Kidney (tissue), 14 donors: ENCODE results near the gene COA3. TPM values are rescaled to one million over a fixed set of nuclear protein-coding genes. Genes with fewer than 3 reads are reported as not detected.
A peak's percentile ranks its signal among the peaks of the same experiment; 100 is the strongest.

Source experiments
- DNase-seq, 5 donors: peaks; one replicate each; pipeline ENCODE4 v3.0.0-alpha.2; 2013 to 2020
- FAIRE-seq: peaks from 2 replicates; lab custom pipeline; 2012; peaks lifted over from hg19 to GRCh38; lab: Jason Lieb, UNC
- H3K27ac ChIP-seq, 2 donors: one replicate each; pipeline ENCODE4 v1.7.0; 2013; ENCODE audit warnings: low read depth in 2 of 2, low read length in 2 of 2, inconsistent platforms in 1 of 2
- H3K27me3 ChIP-seq: one replicate; pipeline ENCODE4 v1.7.1; 2013; ENCODE audit warnings: low read length, inconsistent platforms; ENCODE audit not compliant: control insufficient read depth, insufficient read depth
- H3K36me3 ChIP-seq, 3 donors: one replicate each; pipeline versions ENCODE4 v1.7.0 to v1.7.1; 2013; ENCODE audit warnings: low read length in 3 of 3, control low read depth in 1 of 3, inconsistent platforms in 1 of 3; ENCODE audit not compliant: insufficient read depth in 3 of 3, control insufficient read depth in 2 of 3
- H3K4me1 ChIP-seq, 3 donors: one replicate each; pipeline versions ENCODE4 v1.7.0 to v1.7.1; 2013; ENCODE audit warnings: low read length in 3 of 3, inconsistent platforms in 1 of 3, low read depth in 1 of 3; ENCODE audit not compliant: control insufficient read depth in 2 of 3, insufficient read depth in 2 of 3
- H3K4me3 ChIP-seq, 3 donors: one replicate each; pipeline versions ENCODE4 v1.7.0 to v1.8.1; 2013; ENCODE audit warnings: low read length in 3 of 3, control low read depth in 1 of 3, inconsistent platforms in 1 of 3
- H3K9ac ChIP-seq, 3 donors: one replicate each; pipeline versions ENCODE4 v1.7.0 to v1.7.1; 2013; ENCODE audit warnings: low read length in 3 of 3, control low read depth in 1 of 3, inconsistent platforms in 1 of 3
- H3K9me3 ChIP-seq, 3 donors: one replicate each; pipeline versions ENCODE4 v1.7.0 to v1.7.1; 2013; ENCODE audit warnings: low read length in 3 of 3, control low read depth in 1 of 3, inconsistent platforms in 1 of 3; ENCODE audit not compliant: control insufficient read depth in 2 of 3, insufficient read depth in 1 of 3
- intact Hi-C: fragments of 100-400 bp; cut with DNase I; formaldehyde crosslinking; loops from one replicate; pipeline ENCODE4 v1.11.1; 2022
- polyA plus RNA-seq: library from polyadenylated mRNA; stranded (reverse); fragments of 350-450 nt; fragmentation: Illumina TruSeq; extraction: RNeasy Lipid Tissue Mini Kit (QIAGEN cat#74804); gene quantifications from one replicate; pipeline ENCODE4 v1.2.3, GENCODE V29; 2014; ENCODE audit warnings: low read depth, low replicate concordance; ENCODE audit not compliant: insufficient read depth
- total RNA-seq: library from RNA; stranded (reverse); fragmentation: NEBNext Ultra II Directional; extraction: Animal tissue kit (Norgen Biotek cat#: 25700); gene quantifications from one replicate; pipeline ENCODE4 v1.2.1, GENCODE V29; 2021
- TF ChIP-seq, protein P1 (sequence below): IDR thresholded peaks from 3 replicates; pipeline ENCODE4 v1.5.1; 2012; ENCODE audit warnings: mild to moderate bottlenecking, moderate library complexity, borderline replicate concordance; ENCODE audit not compliant: insufficient read depth; ENCODE audit errors: extremely low read depth
- donor health status: control.
- donor health status: control.
- donor health status: control.
- donor health status: control.
- donor health status: control.
- donor health status: DM: yes; HTN: yes; CAD: no.
- donor health status: Normal renal cell carcinoma (clear cell type).

Gene COA3
- total and polyA plus RNA-seq, 2 donors from 2014 or later = 144 to 656 TPM

DNA sequence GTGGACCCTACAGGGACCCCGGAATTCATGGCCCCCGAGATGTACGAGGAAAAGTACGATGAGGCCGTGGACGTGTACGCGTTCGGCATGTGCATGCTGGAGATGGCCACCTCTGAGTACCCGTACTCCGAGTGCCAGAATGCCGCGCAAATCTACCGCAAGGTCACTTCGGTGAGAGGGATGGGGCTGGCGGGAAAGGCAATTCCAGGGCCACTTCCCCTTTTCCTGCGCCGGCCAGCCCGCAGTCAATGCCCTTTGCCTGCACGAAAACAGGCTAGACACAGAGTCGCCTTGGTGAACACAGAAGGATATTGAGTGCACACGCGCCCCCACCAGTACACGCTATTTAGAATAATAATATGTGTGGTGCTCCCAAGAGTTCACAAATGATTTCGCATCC is 14.1 kb downstream of the COA3 start:
- Histone ChIP-seq H3K9ac (peak overlapping the region in 1 of 3 donors; percentile 58), H3K4me1 (peaks cover 0 to 10% (median 2%) of the 10 kb centered on the region in 3 donors), H3K4me3 (peak overlapping the region in 1 of 3 donors; percentile 79), H3K27me3 (peaks cover 44% of the 10 kb centered on the region), H3K9me3 (no peaks in the 10 kb centered on the region), H3K36me3 (peaks cover 0 to 8% (median 0%) of the 10 kb centered on the region in 3 donors), H3K27ac (peak overlapping the region in 1 of 2 donors; percentile 67)
- TF ChIP-seq, protein P1, sequence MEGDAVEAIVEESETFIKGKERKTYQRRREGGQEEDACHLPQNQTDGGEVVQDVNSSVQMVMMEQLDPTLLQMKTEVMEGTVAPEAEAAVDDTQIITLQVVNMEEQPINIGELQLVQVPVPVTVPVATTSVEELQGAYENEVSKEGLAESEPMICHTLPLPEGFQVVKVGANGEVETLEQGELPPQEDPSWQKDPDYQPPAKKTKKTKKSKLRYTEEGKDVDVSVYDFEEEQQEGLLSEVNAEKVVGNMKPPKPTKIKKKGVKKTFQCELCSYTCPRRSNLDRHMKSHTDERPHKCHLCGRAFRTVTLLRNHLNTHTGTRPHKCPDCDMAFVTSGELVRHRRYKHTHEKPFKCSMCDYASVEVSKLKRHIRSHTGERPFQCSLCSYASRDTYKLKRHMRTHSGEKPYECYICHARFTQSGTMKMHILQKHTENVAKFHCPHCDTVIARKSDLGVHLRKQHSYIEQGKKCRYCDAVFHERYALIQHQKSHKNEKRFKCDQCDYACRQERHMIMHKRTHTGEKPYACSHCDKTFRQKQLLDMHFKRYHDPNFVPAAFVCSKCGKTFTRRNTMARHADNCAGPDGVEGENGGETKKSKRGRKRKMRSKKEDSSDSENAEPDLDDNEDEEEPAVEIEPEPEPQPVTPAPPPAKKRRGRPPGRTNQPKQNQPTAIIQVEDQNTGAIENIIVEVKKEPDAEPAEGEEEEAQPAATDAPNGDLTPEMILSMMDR = no peak
- FAIRE-seq (no peak), DNase-seq (peak in 1 of 5 donors; percentile 67)
- intact Hi-C loops = no loop called here

DNA sequence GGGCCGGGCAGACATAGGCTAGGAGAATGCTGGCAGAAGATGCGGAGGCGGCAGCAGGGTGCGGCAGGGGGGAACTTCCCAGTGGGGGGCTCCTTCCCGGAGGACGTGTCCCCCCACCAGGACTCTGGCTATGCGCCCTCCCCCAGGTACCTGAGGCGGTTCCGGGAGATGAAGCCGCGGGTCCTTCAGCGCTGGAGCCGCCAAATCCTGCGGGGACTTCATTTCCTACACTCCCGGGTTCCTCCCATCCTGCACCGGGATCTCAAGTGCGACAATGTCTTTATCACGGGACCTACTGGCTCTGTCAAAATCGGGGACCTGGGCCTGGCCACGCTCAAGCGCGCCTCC is 14.7 kb downstream of the COA3 start:
- FAIRE-seq = no peak

DNA sequence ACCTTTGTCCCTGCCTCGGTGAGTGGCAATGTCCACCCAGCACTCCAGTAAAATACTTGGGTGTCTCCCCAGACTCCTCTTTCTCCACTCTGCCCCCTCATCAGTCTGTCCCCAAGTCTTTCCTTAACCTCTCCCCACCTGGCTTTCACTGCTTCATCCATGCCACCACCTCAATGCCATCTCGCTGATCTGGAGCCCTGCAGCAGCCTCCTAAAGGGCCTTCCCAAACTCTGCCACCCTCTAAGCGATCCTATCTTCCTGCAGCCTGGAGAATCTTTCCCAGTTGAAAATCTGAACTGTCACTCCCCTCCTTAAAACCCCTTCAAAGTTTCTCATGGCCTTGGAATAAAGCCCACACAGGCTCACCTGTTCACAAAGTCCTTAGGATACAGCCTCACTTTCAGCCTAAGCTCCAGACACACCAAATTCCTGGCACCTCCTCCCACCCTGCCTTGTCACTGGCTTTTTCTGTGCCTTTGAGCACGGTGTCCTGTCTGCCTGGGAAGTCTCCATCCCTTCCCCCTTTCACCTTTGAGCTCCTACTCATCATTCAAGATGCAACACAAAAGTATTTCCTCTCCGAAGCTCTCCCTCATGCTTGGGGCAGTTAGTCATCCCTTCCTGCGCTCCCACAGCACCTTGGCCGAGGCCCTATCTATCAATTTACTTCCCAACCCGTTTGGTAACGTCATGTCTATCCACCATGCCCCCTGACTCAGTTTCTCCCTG is 15.3 kb downstream of the COA3 start:
- H3K27me3 ChIP-seq = peaks cover 44% of the 10 kb centered on the region
- no peak for FAIRE-seq
- TF ChIP-seq, protein P1 = no peak

More for the DNA sequence above, 14.7 kb downstream of the COA3 start:
- intact Hi-C loops = no loop called here
- TF ChIP-seq, protein P1 = no peak
- Histone ChIP-seq H3K36me3 (peaks cover 0 to 13% (median 3%) of the 10 kb centered on the region in 3 donors), H3K4me1 (peaks cover 0 to 10% (median 2%) of the 10 kb centered on the region in 3 donors), H3K9me3 (no peaks in the 10 kb centered on the region), H3K27ac (peak overlapping the region; percentile 75 to 82), H3K27me3 (peaks cover 44% of the 10 kb centered on the region), H3K4me3 (peak overlapping the region in 1 of 3 donors; percentile 79), H3K9ac (peak overlapping the region in 1 of 3 donors; percentile 88)
- peak in 1 of 5 donors; percentile 65 for DNase-seq

More for the DNA sequence above, 15.3 kb downstream of the COA3 start:
- Histone ChIP-seq H3K36me3 (peaks cover 0 to 18% (median 5%) of the 10 kb centered on the region in 3 donors), H3K4me3 (peak overlapping the region in 2 of 3 donors; percentile 47 to 79), H3K9ac (peak overlapping the region in 2 of 3 donors; percentile 8 to 88), H3K9me3 (no peaks in the 10 kb centered on the region), H3K4me1 (peaks cover 0 to 10% (median 2%) of the 10 kb centered on the region in 3 donors), H3K27ac (peak overlapping the region; percentile 75 to 82)
- DNase-seq = no peak
- intact Hi-C loops = no loop called here
